ENCODE data around the gene STK31.
"Not testable (repeated sequence)": the region's sequence is repeated elsewhere in the genome, so short reads cannot be mapped to it uniquely, and the experiment has no call there.

STK31 gene

DNA sequence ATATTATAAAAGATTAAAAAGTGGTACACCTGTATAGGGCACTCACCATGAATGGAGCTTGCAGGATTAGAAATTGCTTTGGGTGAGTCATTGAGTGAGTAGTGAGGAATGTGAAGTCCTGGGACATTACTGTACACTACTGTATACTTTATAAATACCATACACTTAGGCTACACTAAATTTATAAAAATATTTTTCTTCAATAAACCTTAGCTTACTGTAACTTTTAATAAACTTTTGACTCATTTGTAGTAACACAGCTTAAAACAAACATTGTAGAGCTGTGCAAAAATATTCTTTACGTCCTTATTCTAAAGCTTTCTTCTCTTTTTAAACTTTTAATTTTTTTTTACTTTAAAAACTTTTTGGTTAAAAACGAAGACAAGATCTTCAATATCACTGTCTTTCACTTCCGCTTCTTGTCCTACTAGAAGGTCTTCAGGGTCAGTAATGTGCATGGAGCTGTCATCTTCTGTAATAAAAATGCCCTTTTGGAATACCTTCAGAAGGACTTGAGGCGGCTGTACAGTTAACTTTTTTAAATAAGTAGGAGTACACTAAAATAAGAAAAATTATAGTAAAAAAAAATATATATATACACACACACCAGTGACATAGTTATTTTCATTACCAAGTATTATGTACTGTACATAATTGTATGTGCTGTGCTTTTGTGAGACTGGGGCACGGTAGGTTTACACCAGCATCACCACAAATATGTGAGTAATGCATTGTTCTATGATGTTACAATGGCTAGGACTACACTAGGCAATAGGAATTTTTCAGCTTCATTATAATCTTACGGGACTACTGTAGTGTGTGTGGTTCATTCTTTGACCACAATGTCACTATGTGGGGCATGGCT lies 3.5 kb downstream of the STK31 start:
- TF ChIP-seq, protein P1, sequence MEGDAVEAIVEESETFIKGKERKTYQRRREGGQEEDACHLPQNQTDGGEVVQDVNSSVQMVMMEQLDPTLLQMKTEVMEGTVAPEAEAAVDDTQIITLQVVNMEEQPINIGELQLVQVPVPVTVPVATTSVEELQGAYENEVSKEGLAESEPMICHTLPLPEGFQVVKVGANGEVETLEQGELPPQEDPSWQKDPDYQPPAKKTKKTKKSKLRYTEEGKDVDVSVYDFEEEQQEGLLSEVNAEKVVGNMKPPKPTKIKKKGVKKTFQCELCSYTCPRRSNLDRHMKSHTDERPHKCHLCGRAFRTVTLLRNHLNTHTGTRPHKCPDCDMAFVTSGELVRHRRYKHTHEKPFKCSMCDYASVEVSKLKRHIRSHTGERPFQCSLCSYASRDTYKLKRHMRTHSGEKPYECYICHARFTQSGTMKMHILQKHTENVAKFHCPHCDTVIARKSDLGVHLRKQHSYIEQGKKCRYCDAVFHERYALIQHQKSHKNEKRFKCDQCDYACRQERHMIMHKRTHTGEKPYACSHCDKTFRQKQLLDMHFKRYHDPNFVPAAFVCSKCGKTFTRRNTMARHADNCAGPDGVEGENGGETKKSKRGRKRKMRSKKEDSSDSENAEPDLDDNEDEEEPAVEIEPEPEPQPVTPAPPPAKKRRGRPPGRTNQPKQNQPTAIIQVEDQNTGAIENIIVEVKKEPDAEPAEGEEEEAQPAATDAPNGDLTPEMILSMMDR (IDR thresholded peaks at IDR 0.05; ENCODE audit: low read depth, low read length): no peak
- DNase-seq (ENCODE audit: extremely low read depth, low read depth): peak; percentile 30

DNA sequence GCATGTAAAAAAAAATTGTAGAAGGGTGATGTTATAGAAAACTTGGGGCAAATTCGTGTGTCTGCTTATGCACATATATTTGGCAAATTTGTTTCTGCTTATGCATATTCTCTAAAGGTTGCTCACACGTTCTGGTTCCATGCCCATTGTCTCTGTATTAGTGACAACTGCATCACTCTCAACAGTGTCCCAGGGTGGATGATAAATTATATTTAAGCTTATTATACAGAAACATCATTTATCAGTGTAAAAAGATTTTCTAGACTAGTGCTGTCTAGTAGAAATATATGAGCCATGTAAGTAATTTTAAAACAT lies 4.1 kb downstream of the STK31 start:
- DNase-seq (ENCODE audit: extremely low read depth, low read depth): no peak
- TF ChIP-seq, protein P1 (IDR thresholded peaks at IDR 0.05; ENCODE audit: low read depth, low read length): no peak

DNA sequence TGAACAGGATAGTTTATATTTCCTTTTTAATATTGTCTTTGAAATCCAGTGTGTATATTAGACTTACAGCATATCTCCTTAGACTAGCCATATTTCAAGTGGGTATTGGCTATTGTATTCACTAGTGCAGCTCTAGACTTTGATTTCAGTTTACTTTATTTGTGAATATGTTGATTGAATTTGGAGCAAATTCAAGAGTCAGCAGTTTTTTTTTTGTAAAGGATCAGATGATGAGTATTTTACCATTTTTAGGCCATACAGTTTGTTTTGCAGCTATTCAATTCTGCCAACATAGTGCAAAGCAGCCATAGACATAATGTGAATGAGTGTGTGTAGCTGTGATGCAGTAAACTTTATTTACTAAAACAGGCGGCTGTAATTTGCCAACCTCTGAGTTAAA lies 4.6 kb downstream of the STK31 start:
- DNase-seq (ENCODE audit: extremely low read depth, low read depth): no peak
- TF ChIP-seq, protein P1 (IDR thresholded peaks at IDR 0.05; ENCODE audit: low read depth, low read length): no peak

DNA sequence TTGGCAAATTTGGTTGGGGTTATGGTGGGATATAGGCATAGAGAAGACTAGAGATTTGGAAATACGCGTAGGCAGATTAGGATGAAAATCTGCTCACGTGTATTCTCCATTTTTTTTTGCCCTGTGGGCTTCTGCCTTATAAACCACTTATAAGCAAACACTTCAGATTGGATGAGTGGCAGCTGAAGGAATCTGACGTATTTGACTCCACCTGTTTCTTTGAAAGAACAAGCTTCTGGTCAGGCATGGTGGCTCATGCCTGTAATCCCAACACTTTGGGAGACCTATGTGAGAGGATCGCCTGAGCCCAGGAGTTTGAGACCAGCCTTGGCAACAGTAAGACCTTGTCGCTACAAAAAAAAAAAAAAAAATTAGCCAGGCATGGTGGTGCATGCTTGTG lies 5.1 kb downstream of the STK31 start:
- TF ChIP-seq, protein P1 (IDR thresholded peaks at IDR 0.05; ENCODE audit: low read depth, low read length): no peak
- no peak for DNase-seq (ENCODE audit: extremely low read depth, low read depth)

DNA sequence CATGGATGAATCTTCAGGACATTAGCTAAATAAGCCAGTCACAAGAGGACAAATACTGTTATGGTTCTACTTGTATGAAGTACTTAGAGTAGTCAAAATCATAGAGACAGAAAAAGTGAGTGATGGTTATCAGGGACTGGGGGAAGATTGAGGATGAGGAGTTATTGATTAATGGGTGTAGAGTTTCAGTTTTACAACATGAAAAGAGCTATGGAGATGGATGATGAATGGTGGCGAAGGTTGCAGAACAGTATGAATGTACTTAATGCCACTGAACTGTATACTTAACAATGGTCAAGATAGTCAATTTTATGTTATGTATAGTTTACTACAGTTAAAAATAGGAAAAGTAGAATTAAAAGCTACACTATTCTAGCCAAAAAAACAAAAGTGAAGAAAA lies 7.8 kb downstream of the STK31 start:
- TF ChIP-seq, protein P1 (IDR thresholded peaks at IDR 0.05; ENCODE audit: low read depth, low read length): no peak
- DNase-seq (ENCODE audit: extremely low read depth, low read depth): no peak

DNA sequence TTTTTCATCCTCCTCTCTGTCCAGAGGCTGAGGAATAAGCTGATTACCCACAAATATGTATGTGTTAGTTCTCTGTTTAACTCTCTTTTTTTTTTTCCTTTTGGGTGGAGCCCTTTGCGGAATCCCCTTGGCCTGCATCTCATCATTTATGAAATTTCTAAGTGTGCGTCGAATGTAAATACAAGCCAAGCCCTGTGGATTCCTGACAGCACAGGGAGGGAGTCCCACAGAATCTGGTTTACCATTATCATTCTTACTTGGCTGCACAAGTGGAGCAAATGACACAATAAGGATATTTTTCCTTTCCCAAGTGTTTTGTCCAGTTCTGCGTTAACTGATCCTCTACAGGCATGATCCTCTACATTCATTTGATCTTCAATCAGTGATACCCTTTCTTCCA lies 11.4 kb downstream of the STK31 start:
- TF ChIP-seq, protein P1 (IDR thresholded peaks at IDR 0.05; ENCODE audit: low read depth, low read length): no peak

DNA sequence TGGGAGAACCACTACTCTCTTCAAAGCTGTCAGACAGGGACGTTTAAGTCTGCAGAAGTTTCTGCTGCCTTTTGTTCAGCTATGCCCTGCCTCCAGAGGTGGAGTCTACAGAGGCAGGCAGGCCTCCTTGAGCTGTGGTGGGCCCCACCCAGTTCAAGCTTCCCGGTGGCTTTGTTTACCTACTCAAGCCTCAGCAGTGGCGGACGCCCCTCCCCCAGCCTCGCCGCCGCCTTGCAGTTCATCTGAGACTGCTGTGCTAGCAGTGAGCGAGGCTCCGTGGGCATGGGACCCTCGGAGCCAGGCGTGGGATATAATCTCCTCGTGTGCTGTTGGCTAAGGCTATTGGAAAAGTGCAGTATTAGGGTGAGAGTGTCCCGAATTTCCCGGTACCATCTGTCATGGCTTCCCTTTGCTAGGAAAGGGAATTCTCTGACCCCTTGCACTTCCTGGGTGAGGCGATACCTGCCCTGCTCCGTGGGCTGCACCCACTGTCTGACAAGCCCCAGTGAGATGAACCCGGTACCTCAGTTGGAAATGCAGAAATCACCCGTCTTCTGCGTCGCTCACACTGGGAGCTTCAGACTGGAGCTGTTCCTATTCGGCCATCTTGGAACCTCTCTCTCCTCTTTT lies 12.7 kb downstream of the STK31 start:
- DNase-seq (ENCODE audit: extremely low read depth, low read depth): not testable (repeated sequence)

More for the DNA sequence above, 11.4 kb downstream of the STK31 start:
- no peak for DNase-seq (ENCODE audit: extremely low read depth, low read depth)

DNA sequence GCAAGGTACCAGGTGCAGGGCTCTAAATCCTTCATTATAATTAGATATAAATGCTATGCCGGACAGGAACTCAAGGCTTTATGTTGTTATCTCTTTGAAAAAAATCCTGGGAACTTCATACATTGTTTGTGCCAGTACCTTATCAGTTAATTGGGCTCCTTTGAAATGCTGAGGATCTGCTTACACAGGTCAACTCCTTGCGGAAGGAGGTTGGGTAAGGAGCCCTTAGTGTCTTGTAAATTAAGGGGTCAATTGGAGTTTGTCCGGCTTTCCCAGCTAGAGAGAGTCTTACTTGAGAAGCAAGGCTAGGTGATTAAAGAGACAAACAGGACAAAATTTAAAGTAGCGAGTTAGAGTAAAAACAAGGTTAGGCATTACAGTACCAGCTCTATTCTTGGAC lies 14.1 kb downstream of the STK31 start:
- not testable (repeated sequence) for DNase-seq (ENCODE audit: extremely low read depth, low read depth)

All from AG09319 (cell line).